ENCODE results near the gene SNAP25.

The SNAP25 gene

GRCh38 chr20:10261702-10262101 is 43.1 kb downstream of the SNAP25 start:
- Histone ChIP-seq H3K4me1 (ENCODE audit: control extremely low read depth in 1 of 4, control insufficient read depth in 4 of 4, insufficient read depth in 4 of 4, low read length in 3 of 4) (peaks cover 0 to 10% (median 0%) of the 10 kb centered on the region in 4 experiments), H3K9me3 (ENCODE audit: control extremely low read depth in 1 of 5, control insufficient read depth in 4 of 5, insufficient read depth in 2 of 5, low read depth in 1 of 5, low read length in 4 of 5) (no peaks in the 10 kb centered on the region), H3K36me3 (ENCODE audit: control insufficient read depth in 4 of 4, insufficient read depth in 4 of 4, low read length in 3 of 4) (no peaks in the 10 kb centered on the region), H3K27ac (ENCODE audit: insufficient read depth in 1 of 2, low read depth in 1 of 2, low read length in 2 of 2, poor library complexity in 1 of 2, severe bottlenecking in 2 of 2) (no peak overlapping the region), H3K27me3 (replicated peaks in 2 of 5; ENCODE audit: control insufficient read depth in 4 of 5, insufficient read depth in 5 of 5, low read length in 4 of 5) (no peaks in the 10 kb centered on the region), H3K4me3 (ENCODE audit: control insufficient read depth in 1 of 7, extremely low read depth in 1 of 7, insufficient read depth in 4 of 7, low read depth in 2 of 7, low read length in 6 of 7) (no peak overlapping the region)
- DNase-seq, result no peak
- CTCF ChIA-PET, result no interaction called here
- no CpG with 5 or more reads among the region's 2 CpGs for WGBS (ENCODE audit: insufficient coverage)
- POLR2A ChIA-PET, result no interaction called here

- H3K27ac ChIP-seq (ENCODE audit: insufficient read depth in 1 of 2, low read depth in 1 of 2, low read length in 2 of 2, poor library complexity in 1 of 2, severe bottlenecking in 2 of 2), result no peak overlapping the region
- DNase-seq, result peak in 2 of 3 donors; percentile 2
- H3K4me3 ChIP-seq (ENCODE audit: control insufficient read depth in 1 of 7, extremely low read depth in 1 of 7, insufficient read depth in 4 of 7, low read depth in 2 of 7, low read length in 6 of 7), result no peak overlapping the region
- H3K4me1 ChIP-seq (ENCODE audit: control extremely low read depth in 1 of 4, control insufficient read depth in 4 of 4, insufficient read depth in 4 of 4, low read length in 3 of 4), result peaks cover 0 to 10% (median 0%) of the 10 kb centered on the region in 4 experiments
- WGBS (ENCODE audit: insufficient coverage), result 86% methylated on average over 3 of the region's 7 CpGs
- no peaks in the 10 kb centered on the region for H3K9me3 ChIP-seq (ENCODE audit: control extremely low read depth in 1 of 5, control insufficient read depth in 4 of 5, insufficient read depth in 2 of 5, low read depth in 1 of 5, low read length in 4 of 5)
- no peaks in the 10 kb centered on the region for H3K27me3 ChIP-seq (replicated peaks in 2 of 5; ENCODE audit: control insufficient read depth in 4 of 5, insufficient read depth in 5 of 5, low read length in 4 of 5)
- POLR2A ChIA-PET, result no interaction called here
- CTCF ChIA-PET, result no interaction called here
- no peaks in the 10 kb centered on the region for H3K36me3 ChIP-seq (ENCODE audit: control insufficient read depth in 4 of 4, insufficient read depth in 4 of 4, low read length in 3 of 4)
These were observed 44.9 kb downstream of the SNAP25 start for GRCh38 chr20:10263385-10264165.

GRCh38 chr20:10264166-10264558 is 45.5 kb downstream of the SNAP25 start:
- DNase-seq, result no peak
- ChIA-PET POLR2A (no interaction called here), CTCF (no interaction called here)
- Histone ChIP-seq H3K36me3 (ENCODE audit: control insufficient read depth in 4 of 4, insufficient read depth in 4 of 4, low read length in 3 of 4) (no peaks in the 10 kb centered on the region), H3K9me3 (ENCODE audit: control extremely low read depth in 1 of 5, control insufficient read depth in 4 of 5, insufficient read depth in 2 of 5, low read depth in 1 of 5, low read length in 4 of 5) (no peaks in the 10 kb centered on the region), H3K4me1 (ENCODE audit: control extremely low read depth in 1 of 4, control insufficient read depth in 4 of 4, insufficient read depth in 4 of 4, low read length in 3 of 4) (peaks cover 0 to 10% (median 0%) of the 10 kb centered on the region in 4 experiments), H3K27ac (ENCODE audit: insufficient read depth in 1 of 2, low read depth in 1 of 2, low read length in 2 of 2, poor library complexity in 1 of 2, severe bottlenecking in 2 of 2) (no peak overlapping the region), H3K27me3 (replicated peaks in 2 of 5; ENCODE audit: control insufficient read depth in 4 of 5, insufficient read depth in 5 of 5, low read length in 4 of 5) (no peaks in the 10 kb centered on the region), H3K4me3 (ENCODE audit: control insufficient read depth in 1 of 7, extremely low read depth in 1 of 7, insufficient read depth in 4 of 7, low read depth in 2 of 7, low read length in 6 of 7) (no peak overlapping the region)
- WGBS (ENCODE audit: insufficient coverage), result no CpG with 5 or more reads among the region's 2 CpGs

GRCh38 chr20:10268636-10269035 is 50.0 kb downstream of the SNAP25 start:
- Histone ChIP-seq H3K27ac (ENCODE audit: insufficient read depth in 1 of 2, low read depth in 1 of 2, low read length in 2 of 2, poor library complexity in 1 of 2, severe bottlenecking in 2 of 2) (no peak overlapping the region), H3K27me3 (replicated peaks in 2 of 5; ENCODE audit: control insufficient read depth in 4 of 5, insufficient read depth in 5 of 5, low read length in 4 of 5) (no peaks in the 10 kb centered on the region), H3K36me3 (ENCODE audit: control insufficient read depth in 4 of 4, insufficient read depth in 4 of 4, low read length in 3 of 4) (no peaks in the 10 kb centered on the region), H3K9me3 (ENCODE audit: control extremely low read depth in 1 of 5, control insufficient read depth in 4 of 5, insufficient read depth in 2 of 5, low read depth in 1 of 5, low read length in 4 of 5) (no peaks in the 10 kb centered on the region), H3K4me3 (ENCODE audit: control insufficient read depth in 1 of 7, extremely low read depth in 1 of 7, insufficient read depth in 4 of 7, low read depth in 2 of 7, low read length in 6 of 7) (no peak overlapping the region), H3K4me1 (ENCODE audit: control extremely low read depth in 1 of 4, control insufficient read depth in 4 of 4, insufficient read depth in 4 of 4, low read length in 3 of 4) (peaks cover 0 to 8% (median 0%) of the 10 kb centered on the region in 4 experiments)
- WGBS (ENCODE audit: insufficient coverage), result 92% methylated on average over 2 of the region's 3 CpGs
- no peak for DNase-seq
- POLR2A ChIA-PET, result no interaction called here
- CTCF ChIA-PET, result no interaction called here

- no peaks in the 10 kb centered on the region for H3K4me1 ChIP-seq (ENCODE audit: control extremely low read depth in 1 of 4, control insufficient read depth in 4 of 4, insufficient read depth in 4 of 4, low read length in 3 of 4)
- H3K4me3 ChIP-seq (ENCODE audit: control insufficient read depth in 1 of 7, extremely low read depth in 1 of 7, insufficient read depth in 4 of 7, low read depth in 2 of 7, low read length in 6 of 7), result no peak overlapping the region
- no peaks in the 10 kb centered on the region for H3K27me3 ChIP-seq (replicated peaks in 2 of 5; ENCODE audit: control insufficient read depth in 4 of 5, insufficient read depth in 5 of 5, low read length in 4 of 5)
- no peaks in the 10 kb centered on the region for H3K9me3 ChIP-seq (ENCODE audit: control extremely low read depth in 1 of 5, control insufficient read depth in 4 of 5, insufficient read depth in 2 of 5, low read depth in 1 of 5, low read length in 4 of 5)
- no peak for DNase-seq
- POLR2A ChIA-PET, result no interaction called here
- H3K27ac ChIP-seq (ENCODE audit: insufficient read depth in 1 of 2, low read depth in 1 of 2, low read length in 2 of 2, poor library complexity in 1 of 2, severe bottlenecking in 2 of 2), result no peak overlapping the region
- no peaks in the 10 kb centered on the region for H3K36me3 ChIP-seq (ENCODE audit: control insufficient read depth in 4 of 4, insufficient read depth in 4 of 4, low read length in 3 of 4)
- CTCF ChIA-PET, result no interaction called here
These were observed 52.0 kb downstream of the SNAP25 start for GRCh38 chr20:10270630-10271029.

- no peaks in the 10 kb centered on the region for H3K9me3 ChIP-seq (ENCODE audit: control extremely low read depth in 1 of 5, control insufficient read depth in 4 of 5, insufficient read depth in 2 of 5, low read depth in 1 of 5, low read length in 4 of 5)
- POLR2A ChIA-PET, result no interaction called here
- H3K36me3 ChIP-seq (ENCODE audit: control insufficient read depth in 4 of 4, insufficient read depth in 4 of 4, low read length in 3 of 4), result no peaks in the 10 kb centered on the region
- CTCF ChIA-PET, result interaction anchor here (1.0 kb wide), 1 partner anchor 10 kb away, joined by 3 read pairs; no protein-coding TSS in a partner anchor
- no peak overlapping the region for H3K4me3 ChIP-seq (ENCODE audit: control insufficient read depth in 1 of 7, extremely low read depth in 1 of 7, insufficient read depth in 4 of 7, low read depth in 2 of 7, low read length in 6 of 7)
- H3K27me3 ChIP-seq (replicated peaks in 2 of 5; ENCODE audit: control insufficient read depth in 4 of 5, insufficient read depth in 5 of 5, low read length in 4 of 5), result no peaks in the 10 kb centered on the region
- H3K4me1 ChIP-seq (ENCODE audit: control extremely low read depth in 1 of 4, control insufficient read depth in 4 of 4, insufficient read depth in 4 of 4, low read length in 3 of 4), result no peaks in the 10 kb centered on the region
- WGBS (ENCODE audit: insufficient coverage), result 98% methylated on average over 8 of the region's 10 CpGs
- H3K27ac ChIP-seq (ENCODE audit: insufficient read depth in 1 of 2, low read depth in 1 of 2, low read length in 2 of 2, poor library complexity in 1 of 2, severe bottlenecking in 2 of 2), result no peak overlapping the region
- no peak for DNase-seq
These were observed 53.0 kb downstream of the SNAP25 start for GRCh38 chr20:10271494-10272219.

- no CpG with 5 or more reads among the region's 6 CpGs for WGBS (ENCODE audit: insufficient coverage)
- Histone ChIP-seq H3K36me3 (ENCODE audit: control insufficient read depth in 4 of 4, insufficient read depth in 4 of 4, low read length in 3 of 4) (no peaks in the 10 kb centered on the region), H3K4me1 (ENCODE audit: control extremely low read depth in 1 of 4, control insufficient read depth in 4 of 4, insufficient read depth in 4 of 4, low read length in 3 of 4) (no peaks in the 10 kb centered on the region), H3K27ac (ENCODE audit: insufficient read depth in 1 of 2, low read depth in 1 of 2, low read length in 2 of 2, poor library complexity in 1 of 2, severe bottlenecking in 2 of 2) (no peak overlapping the region), H3K4me3 (ENCODE audit: control insufficient read depth in 1 of 7, extremely low read depth in 1 of 7, insufficient read depth in 4 of 7, low read depth in 2 of 7, low read length in 6 of 7) (no peak overlapping the region), H3K27me3 (replicated peaks in 2 of 5; ENCODE audit: control insufficient read depth in 4 of 5, insufficient read depth in 5 of 5, low read length in 4 of 5) (no peaks in the 10 kb centered on the region), H3K9me3 (ENCODE audit: control extremely low read depth in 1 of 5, control insufficient read depth in 4 of 5, insufficient read depth in 2 of 5, low read depth in 1 of 5, low read length in 4 of 5) (no peaks in the 10 kb centered on the region)
- no peak for DNase-seq
- ChIA-PET CTCF (no interaction called here), POLR2A (interaction anchor here (1.0 kb wide), 1 partner anchor 56 kb away, joined by 3 read pairs; no protein-coding TSS in a partner anchor)
These were observed 58.4 kb downstream of the SNAP25 start for GRCh38 chr20:10276878-10277580.

All from common myeloid progenitor, CD34-positive (primary cell).